Stimulated activated naive CD8-positive, alpha-beta T cell treated with anti-CD3 and anti-CD28 coated beads, Interleukin-15, amount 100 ng/mL, for 72 hours (primary cell): Measurements from ENCODE around the gene EFCC1.

Source experiments
- ATAC-seq: fragments of 150-1000 bp; cut with Tn5 transposase; 2 replicates; pipeline ENCODE4 v1.10.0; 2021; ENCODE audit warnings: mild to moderate bottlenecking, moderate library complexity
- DNase-seq, 2 donors: peaks; one replicate each; pipeline ENCODE4 v3.0.0; 2021 to 2022
- H3K27ac Mint-ChIP-seq, 2 donors: one replicate each; pipeline ENCODE4 v1.8.0; 2022; ENCODE audit warnings: mild to moderate bottlenecking in 2 of 2, mixed read lengths in 2 of 2, moderate library complexity in 2 of 2
- H3K27me3 Mint-ChIP-seq: one replicate; pipeline ENCODE4 v1.8.0; 2022; ENCODE audit warnings: mixed read lengths
- H3K4me1 Mint-ChIP-seq: one replicate; pipeline ENCODE4 v1.8.0; 2022; ENCODE audit warnings: mild to moderate bottlenecking, mixed read lengths
- H3K4me3 Mint-ChIP-seq, 2 donors: one replicate each; pipeline ENCODE4 v1.8.0; 2022; ENCODE audit warnings: mild to moderate bottlenecking in 2 of 2, mixed read lengths in 2 of 2, moderate library complexity in 1 of 2
- H3K9me3 Mint-ChIP-seq, 2 donors: one replicate each; pipeline ENCODE4 v1.8.0; 2022; ENCODE audit warnings: mixed read lengths in 2 of 2

EFCC1 gene

GRCh38 chr3:129001101-129001805 is at the start of gene EFCC1:
Gene EFCC1, plus strand, starts transcription at chr3:129001304. Its CDS starts 325 bp downstream, at chr3:129001629.
- H3K9me3 Mint-ChIP-seq = no peaks in the 10 kb centered on the region
- peak in 1 of 2 donors; percentile 40 for DNase-seq
- peaks cover 30% of the 10 kb centered on the region for H3K27me3 Mint-ChIP-seq
- H3K4me1 Mint-ChIP-seq = peaks cover 58% of the 10 kb centered on the region
- ATAC-seq = peak; percentile 50
- H3K4me3 Mint-ChIP-seq = peak within 1 kb of the TSS; percentile 76 to 85
- no peak within 1 kb of the TSS for H3K27ac Mint-ChIP-seq

- no peak for ATAC-seq
Measured at GRCh38 chr3:128956440-128956839, 44.7 kb upstream of the EFCC1 start.

GRCh38 chr3:128965280-128965679 is 35.8 kb upstream of the EFCC1 start:
- H3K27ac Mint-ChIP-seq = no peak overlapping the region
- DNase-seq = no peak
- no peaks in the 10 kb centered on the region for H3K9me3 Mint-ChIP-seq
- no peaks in the 10 kb centered on the region for H3K4me1 Mint-ChIP-seq
- no peak overlapping the region for H3K4me3 Mint-ChIP-seq
- no peak for ATAC-seq
- no peaks in the 10 kb centered on the region for H3K27me3 Mint-ChIP-seq

More at GRCh38 chr3:128956440-128956839, 44.7 kb upstream of the EFCC1 start:
- H3K27me3 Mint-ChIP-seq = no peaks in the 10 kb centered on the region
- H3K4me3 Mint-ChIP-seq = no peak overlapping the region
- no peaks in the 10 kb centered on the region for H3K4me1 Mint-ChIP-seq
- H3K9me3 Mint-ChIP-seq = peaks cover 0 to 5% of the 10 kb centered on the region in 2 donors
- H3K27ac Mint-ChIP-seq = no peak overlapping the region
- no peak for DNase-seq

GRCh38 chr3:128965818-128966217 is 35.3 kb upstream of the EFCC1 start:
- Mint-ChIP-seq H3K4me3 (no peak overlapping the region), H3K9me3 (no peaks in the 10 kb centered on the region), H3K27ac (no peak overlapping the region), H3K27me3 (no peaks in the 10 kb centered on the region), H3K4me1 (no peaks in the 10 kb centered on the region)
- ATAC-seq (no peak), DNase-seq (no peak)

GRCh38 chr3:128967748-128968355 is 33.3 kb upstream of the EFCC1 start:
- no peaks in the 10 kb centered on the region for H3K4me1 Mint-ChIP-seq

GRCh38 chr3:128969993-128970739 is 30.9 kb upstream of the EFCC1 start:
- Mint-ChIP-seq H3K4me3 (no peak overlapping the region), H3K27me3 (no peaks in the 10 kb centered on the region), H3K4me1 (no peaks in the 10 kb centered on the region), H3K27ac (no peak overlapping the region), H3K9me3 (no peaks in the 10 kb centered on the region)
- peak; percentile 66 for ATAC-seq
- peak; percentile 59 to 67 for DNase-seq

More at GRCh38 chr3:128967748-128968355, 33.3 kb upstream of the EFCC1 start:
- H3K27ac Mint-ChIP-seq = no peak overlapping the region
- no peak for ATAC-seq
- no peak overlapping the region for H3K4me3 Mint-ChIP-seq
- no peaks in the 10 kb centered on the region for H3K27me3 Mint-ChIP-seq
- H3K9me3 Mint-ChIP-seq = no peaks in the 10 kb centered on the region
- no peak for DNase-seq

- Mint-ChIP-seq H3K9me3 (no peaks in the 10 kb centered on the region), H3K4me1 (no peaks in the 10 kb centered on the region), H3K27me3 (no peaks in the 10 kb centered on the region), H3K27ac (no peak overlapping the region), H3K4me3 (no peak overlapping the region)
- DNase-seq (peak in 1 of 2 donors; percentile 34), ATAC-seq (peak; percentile 61)
Measured at GRCh38 chr3:128970740-128971047, 30.4 kb upstream of the EFCC1 start.

GRCh38 chr3:128971421-128972100 is 29.5 kb upstream of the EFCC1 start:
- ATAC-seq (no peak), DNase-seq (no peak)

GRCh38 chr3:128973988-128974564 is 27.0 kb upstream of the EFCC1 start:
- no peaks in the 10 kb centered on the region for H3K27me3 Mint-ChIP-seq
- no peak overlapping the region for H3K27ac Mint-ChIP-seq
- H3K9me3 Mint-ChIP-seq = no peaks in the 10 kb centered on the region
- no peaks in the 10 kb centered on the region for H3K4me1 Mint-ChIP-seq
- DNase-seq (no peak), ATAC-seq (no peak)
- H3K4me3 Mint-ChIP-seq = no peak overlapping the region

More at GRCh38 chr3:128971421-128972100, 29.5 kb upstream of the EFCC1 start:
- H3K4me3 Mint-ChIP-seq = no peak overlapping the region
- no peaks in the 10 kb centered on the region for H3K9me3 Mint-ChIP-seq
- H3K4me1 Mint-ChIP-seq = no peaks in the 10 kb centered on the region
- H3K27me3 Mint-ChIP-seq = no peaks in the 10 kb centered on the region
- no peak overlapping the region for H3K27ac Mint-ChIP-seq

GRCh38 chr3:128975276-128975675 is 25.8 kb upstream of the EFCC1 start:
- H3K27ac Mint-ChIP-seq = no peak overlapping the region
- H3K4me3 Mint-ChIP-seq = no peak overlapping the region
- no peak for DNase-seq
- no peak for ATAC-seq
- H3K9me3 Mint-ChIP-seq = no peaks in the 10 kb centered on the region
- H3K27me3 Mint-ChIP-seq = no peaks in the 10 kb centered on the region
- H3K4me1 Mint-ChIP-seq = no peaks in the 10 kb centered on the region

- DNase-seq (no peak), ATAC-seq (no peak)
- Mint-ChIP-seq H3K27ac (no peak overlapping the region), H3K27me3 (no peaks in the 10 kb centered on the region), H3K4me3 (no peak overlapping the region), H3K9me3 (no peaks in the 10 kb centered on the region), H3K4me1 (no peaks in the 10 kb centered on the region)
Measured at GRCh38 chr3:128983293-128984069, 17.6 kb upstream of the EFCC1 start.

GRCh38 chr3:128984596-128984995 is 16.5 kb upstream of the EFCC1 start:
- no peak for ATAC-seq
- Mint-ChIP-seq H3K4me1 (no peaks in the 10 kb centered on the region), H3K4me3 (no peak overlapping the region), H3K27ac (no peak overlapping the region), H3K27me3 (no peaks in the 10 kb centered on the region), H3K9me3 (no peaks in the 10 kb centered on the region)
- no peak for DNase-seq

- DNase-seq (no peak), ATAC-seq (no peak)
- Mint-ChIP-seq H3K9me3 (no peaks in the 10 kb centered on the region), H3K4me1 (no peaks in the 10 kb centered on the region), H3K27me3 (no peaks in the 10 kb centered on the region), H3K27ac (no peak overlapping the region), H3K4me3 (no peak overlapping the region)
Measured at GRCh38 chr3:128987302-128988100, 13.6 kb upstream of the EFCC1 start.

- no peak for ATAC-seq
- DNase-seq = no peak
- Mint-ChIP-seq H3K27me3 (no peaks in the 10 kb centered on the region), H3K27ac (no peak overlapping the region), H3K4me3 (no peak overlapping the region), H3K9me3 (no peaks in the 10 kb centered on the region), H3K4me1 (peaks cover 2% of the 10 kb centered on the region)
Measured at GRCh38 chr3:128988286-128988685, 12.8 kb upstream of the EFCC1 start.
